PC-9 (cell line): ENCODE data around the gene ATG9A. TPM values are rescaled to one million over a fixed set of nuclear protein-coding genes. Genes with fewer than 3 reads are reported as not detected.

Experiments
- Bru-seq: library from RNA; stranded (reverse); fragments of 400-500 nt; gene quantifications from one replicate; lab custom pipeline; 2021; lab: Mats Ljungman, UMichigan
- BruChase-seq, 2 experiments: library from RNA; stranded (reverse); fragments of 400-500 nt; gene quantifications; one replicate each; lab custom pipeline; 2021; lab: Mats Ljungman, UMichigan
- BruUV-seq: library from RNA; stranded (reverse); fragments of 400-500 nt; replicated peaks from 2 replicates; lab custom pipeline; 2021; lab: Mats Ljungman, UMichigan
- CTCF ChIA-PET: fragments of 300-600 bp; sonication (Branson Sonifier 250); formaldehyde crosslinking; loops from one replicate; lab custom pipeline; 2022; ENCODE audit warnings: antibody characterized with exemption; lab: Charles Lee
- POLR2A ChIA-PET: fragments of 300-600 bp; sonication (Branson Sonifier 250); formaldehyde crosslinking; loops from one replicate; lab custom pipeline; 2022; ENCODE audit warnings: antibody characterized with exemption; ENCODE audit not compliant: unreplicated experiment; lab: Charles Lee
- DNase-seq, 2 experiments: peaks; one replicate each; pipeline versions ENCODE4 v3.0.0 to v3.0.0-alpha.2; 2015 to 2022; ENCODE audit warnings: mixed read lengths in 1 of 2
- H2AFZ ChIP-seq: fragments of 200-600 bp; sonication (generic); 2 replicates; pipeline ENCODE4 v1.8.1; 2017; ENCODE audit warnings: antibody characterized with exemption
- H3F3A ChIP-seq: fragments of 200-600 bp; sonication (generic); 2 replicates; pipeline ENCODE4 v1.8.1; 2017; ENCODE audit warnings: antibody characterized with exemption, mild to moderate bottlenecking, low read depth; ENCODE audit not compliant: insufficient read depth
- H3K27ac ChIP-seq: fragments of 200-600 bp; sonication (generic); 2 replicates; pipeline ENCODE4 v1.6.1; 2016; ENCODE audit warnings: mixed run types
- H3K27me3 ChIP-seq: fragments of 200-600 bp; sonication (generic); 2 replicates; pipeline ENCODE4 v1.6.1; 2016; ENCODE audit warnings: low read depth, mixed run types; ENCODE audit not compliant: insufficient read depth
- H3K36me3 ChIP-seq: fragments of 200-600 bp; sonication (generic); 2 replicates; pipeline ENCODE4 v1.6.1; 2016; ENCODE audit warnings: low read depth, mixed run types
- H3K4me1 ChIP-seq: fragments of 200-600 bp; sonication (generic); replicated peaks from 2 replicates; pipeline ENCODE4 v1.6.1; 2016; ENCODE audit warnings: mixed run types; ENCODE audit not compliant: insufficient read depth
- H3K4me2 ChIP-seq: fragments of 200-600 bp; sonication (generic); 2 replicates; pipeline ENCODE4 v1.6.1; 2017; ENCODE audit warnings: mixed run types
- H3K4me3 ChIP-seq: fragments of 200-600 bp; sonication (generic); 2 replicates; pipeline ENCODE4 v1.6.1; 2016; ENCODE audit warnings: mixed run types
- H3K79me2 ChIP-seq: fragments of 200-600 bp; sonication (generic); 2 replicates; pipeline ENCODE4 v1.6.1; 2017; ENCODE audit warnings: low read depth, mixed run types
- H3K9me2 ChIP-seq: fragments of 200-600 bp; sonication (generic); 2 replicates; pipeline ENCODE4 v1.8.1; 2017; ENCODE audit warnings: mild to moderate bottlenecking; ENCODE audit not compliant: insufficient read depth
- H3K9me3 ChIP-seq: fragments of 200-600 bp; sonication (generic); 2 replicates; pipeline ENCODE4 v1.8.1; 2016; ENCODE audit warnings: low read depth; ENCODE audit not compliant: insufficient read depth
- H4K20me1 ChIP-seq: fragments of 200-600 bp; sonication (generic); 2 replicates; pipeline ENCODE4 v1.8.1; 2017; ENCODE audit not compliant: insufficient read depth
- EZH2 ChIP-seq: fragments of 200-600 bp; sonication (generic); IDR thresholded peaks from 2 replicates; pipeline ENCODE4 v1.8.0; 2017; ENCODE audit warnings: antibody characterized with exemption, low read depth
- intact Hi-C: fragments of 100-400 bp; cut with micrococcal nuclease; formaldehyde crosslinking; loops from one replicate; pipeline ENCODE4 v1.10.0; 2022; ENCODE audit not compliant: unreplicated experiment
- long read RNA-seq: library from polyadenylated mRNA; stranded (forward); transcript quantifications from one replicate; pipeline ENCODE4 v2.0.0, GENCODE V29; 2022
- total RNA-seq: library from RNA; stranded (reverse); gene quantifications from 2 replicates; pipeline ENCODE4 v1.2.3, GENCODE V29; 2021
- TF ChIP-seq, protein P1 (sequence below): fragments of 200-600 bp; sonication (generic); conservative IDR thresholded peaks from 2 replicates; pipeline ENCODE4 v1.6.1; 2017; ENCODE audit warnings: mixed run types, antibody characterized with exemption, mild to moderate bottlenecking, moderate library complexity

Gene ATG9A, protein sequence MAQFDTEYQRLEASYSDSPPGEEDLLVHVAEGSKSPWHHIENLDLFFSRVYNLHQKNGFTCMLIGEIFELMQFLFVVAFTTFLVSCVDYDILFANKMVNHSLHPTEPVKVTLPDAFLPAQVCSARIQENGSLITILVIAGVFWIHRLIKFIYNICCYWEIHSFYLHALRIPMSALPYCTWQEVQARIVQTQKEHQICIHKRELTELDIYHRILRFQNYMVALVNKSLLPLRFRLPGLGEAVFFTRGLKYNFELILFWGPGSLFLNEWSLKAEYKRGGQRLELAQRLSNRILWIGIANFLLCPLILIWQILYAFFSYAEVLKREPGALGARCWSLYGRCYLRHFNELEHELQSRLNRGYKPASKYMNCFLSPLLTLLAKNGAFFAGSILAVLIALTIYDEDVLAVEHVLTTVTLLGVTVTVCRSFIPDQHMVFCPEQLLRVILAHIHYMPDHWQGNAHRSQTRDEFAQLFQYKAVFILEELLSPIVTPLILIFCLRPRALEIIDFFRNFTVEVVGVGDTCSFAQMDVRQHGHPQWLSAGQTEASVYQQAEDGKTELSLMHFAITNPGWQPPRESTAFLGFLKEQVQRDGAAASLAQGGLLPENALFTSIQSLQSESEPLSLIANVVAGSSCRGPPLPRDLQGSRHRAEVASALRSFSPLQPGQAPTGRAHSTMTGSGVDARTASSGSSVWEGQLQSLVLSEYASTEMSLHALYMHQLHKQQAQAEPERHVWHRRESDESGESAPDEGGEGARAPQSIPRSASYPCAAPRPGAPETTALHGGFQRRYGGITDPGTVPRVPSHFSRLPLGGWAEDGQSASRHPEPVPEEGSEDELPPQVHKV
- total RNA-seq: 56.0 and 64.5 TPM in 2 replicates
- Bru-seq, nascent RNA: percentile 55 among the genes with signal in this experiment
- BruChase-seq, experiment 1, labeled RNA remaining after a 2-hour chase: percentile 66 among the genes with signal in this experiment
- percentile 82 among the genes with signal in this experiment for BruChase-seq, experiment 2, labeled RNA remaining after a 6-hour chase
- long read RNA-seq, full-length matches to known transcripts: 42 of 113 reads
- long read RNA-seq, partial matches to known transcripts: 18 of 113 reads
- long read RNA-seq, other reads (novel, unspliced or antisense): 53 of 113 reads

DNA sequence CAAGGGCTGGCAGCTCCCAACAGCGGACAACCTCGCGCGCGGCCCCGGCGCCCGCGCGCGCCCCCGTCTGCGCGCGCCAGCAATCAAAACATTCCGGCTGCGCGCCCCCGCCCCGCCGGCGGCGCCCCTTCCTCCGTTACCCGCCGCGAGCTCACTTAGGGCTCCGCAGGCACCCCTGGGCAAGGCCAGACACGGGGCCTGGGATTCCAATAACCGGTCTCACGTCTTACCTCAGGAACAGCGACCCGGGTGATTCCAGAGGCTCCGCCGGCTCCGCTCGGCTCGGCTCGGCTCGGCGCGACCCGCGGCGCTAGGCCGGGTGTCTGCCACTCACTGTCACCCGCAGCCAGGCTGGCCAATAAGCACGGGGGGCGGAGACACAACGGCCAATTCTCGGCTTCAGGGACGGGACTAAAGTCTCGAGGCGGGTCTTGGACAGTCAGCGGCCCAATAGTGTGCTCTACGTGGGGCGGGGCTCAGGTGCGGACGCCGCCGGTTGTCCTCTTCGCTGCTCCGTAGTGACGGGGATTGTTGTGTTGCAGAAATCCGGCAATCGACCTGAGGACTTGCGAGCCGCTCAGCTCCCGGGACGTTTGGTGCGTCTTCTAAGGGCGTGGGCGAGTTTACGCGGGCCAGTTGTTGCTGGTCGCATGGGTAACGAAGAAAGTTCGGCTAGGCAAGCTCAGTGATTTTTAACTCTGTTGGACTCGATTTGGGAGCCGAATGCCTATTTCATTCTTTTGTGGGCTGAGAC lies at the start of gene ATG9A, which contains the start of gene ANKZF1:
ATG9A (minus strand) TSS at position 332 of the 754 bp plus-strand sequence. CDS start 1,612 bp downstream, outside the sequence.
ANKZF1 (plus strand) TSS at position 502 of the 754 bp plus-strand sequence. CDS start 452 bp downstream, outside the sequence.
- ChIA-PET CTCF (interaction anchor here (1.3 to 1.4 kb wide), 2 partner anchors 58 to 66 kb away, joined by 3 to 5 read pairs; no protein-coding TSS in a partner anchor), POLR2A (interaction anchor here (0.6 to 1.2 kb wide), 5 partner anchors 20 to 54 kb away, joined by 3 to 19 read pairs (median 6); partner anchors contain the start of gene CNPPD1)
- intact Hi-C loops: loop anchor here (1.0 to 2.0 kb wide), 5 partner anchors 10 to 65 kb away; partner anchors contain the start of gene DNAJB2
- peak within 1 kb of the TSS; percentile 80 for H2AFZ ChIP-seq
- peak within 1 kb of the TSS; percentile 77 for H3K27ac ChIP-seq
- H3K4me2 ChIP-seq: peak within 1 kb of the TSS; percentile 97
- no peaks in the 10 kb centered on the region for H3K27me3 ChIP-seq
- peaks cover 16% of the 10 kb centered on the region for H3K4me1 ChIP-seq
- DNase-seq: peak; percentile 97 to 98
- no peaks in the 10 kb centered on the region for H3K9me3 ChIP-seq
- no TSS peak for BruUV-seq
- 0 out of 2 replicates have a peak, but pooled peaks cover 22% of the 10 kb centered on the region for H3K36me3 ChIP-seq
- peaks cover 8% of the 10 kb centered on the region for H3F3A ChIP-seq
- H4K20me1 ChIP-seq: no peaks in the 10 kb centered on the region; the same call in 1 of the 2 replicates
- TF ChIP-seq, protein P1, sequence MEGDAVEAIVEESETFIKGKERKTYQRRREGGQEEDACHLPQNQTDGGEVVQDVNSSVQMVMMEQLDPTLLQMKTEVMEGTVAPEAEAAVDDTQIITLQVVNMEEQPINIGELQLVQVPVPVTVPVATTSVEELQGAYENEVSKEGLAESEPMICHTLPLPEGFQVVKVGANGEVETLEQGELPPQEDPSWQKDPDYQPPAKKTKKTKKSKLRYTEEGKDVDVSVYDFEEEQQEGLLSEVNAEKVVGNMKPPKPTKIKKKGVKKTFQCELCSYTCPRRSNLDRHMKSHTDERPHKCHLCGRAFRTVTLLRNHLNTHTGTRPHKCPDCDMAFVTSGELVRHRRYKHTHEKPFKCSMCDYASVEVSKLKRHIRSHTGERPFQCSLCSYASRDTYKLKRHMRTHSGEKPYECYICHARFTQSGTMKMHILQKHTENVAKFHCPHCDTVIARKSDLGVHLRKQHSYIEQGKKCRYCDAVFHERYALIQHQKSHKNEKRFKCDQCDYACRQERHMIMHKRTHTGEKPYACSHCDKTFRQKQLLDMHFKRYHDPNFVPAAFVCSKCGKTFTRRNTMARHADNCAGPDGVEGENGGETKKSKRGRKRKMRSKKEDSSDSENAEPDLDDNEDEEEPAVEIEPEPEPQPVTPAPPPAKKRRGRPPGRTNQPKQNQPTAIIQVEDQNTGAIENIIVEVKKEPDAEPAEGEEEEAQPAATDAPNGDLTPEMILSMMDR: no peak
- TF ChIP-seq EZH2: no peak
- peaks cover 39% of the 10 kb centered on the region for H3K79me2 ChIP-seq
- H3K4me3 ChIP-seq: peak within 1 kb of the TSS; percentile 67
- no peaks in the 10 kb centered on the region for H3K9me2 ChIP-seq

DNA sequence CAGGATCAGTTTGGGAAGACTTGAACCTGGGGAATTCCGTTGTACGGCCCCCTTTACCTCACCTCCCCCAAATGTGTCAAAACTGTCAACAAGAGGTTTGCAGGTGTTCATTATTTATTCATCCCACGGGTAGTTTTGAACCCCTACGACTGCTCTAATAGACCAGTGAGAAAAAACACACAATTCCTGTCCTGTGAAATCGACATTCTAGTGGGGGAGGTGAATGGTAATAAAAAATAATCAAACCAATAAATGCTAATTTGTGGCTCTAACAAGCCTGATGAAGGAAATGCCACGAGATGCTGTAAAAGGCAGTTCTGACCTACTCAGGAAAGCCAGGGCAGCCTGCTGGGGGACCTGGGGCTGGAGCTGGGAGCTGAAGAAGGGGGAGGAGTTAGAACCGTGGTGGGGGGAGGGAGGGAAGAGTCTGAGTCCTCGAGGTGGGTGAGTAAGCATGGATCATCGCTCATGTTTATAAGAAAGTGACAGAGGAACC lies 49.3 kb upstream of the ATG9A start:
- TF ChIP-seq EZH2: no peak
- TF ChIP-seq, protein P1: no peak
- peak overlapping the region; percentile 51 for H3K27ac ChIP-seq
- intact Hi-C loops: loop anchor here (1.0 to 10.0 kb wide), 7 partner anchors 16 to 384 kb away; partner anchors contain the start of genes ABCB6, ANKZF1, ATG9A and TUBA4A
- peak overlapping the region; percentile 25; the same call in 1 of the 2 replicates for H2AFZ ChIP-seq
- peaks cover 31% of the 10 kb centered on the region for H3F3A ChIP-seq
- no peak for DNase-seq
- H3K4me1 ChIP-seq: peaks cover 44% of the 10 kb centered on the region
- CTCF ChIA-PET: interaction anchor here (0.6 to 2.3 kb wide), 3 partner anchors 16 to 26 kb away, joined by 4 to 13 read pairs (median 6); no protein-coding TSS in a partner anchor
- TSS peak; percentile 58 for BruUV-seq
- H3K9me3 ChIP-seq: no peaks in the 10 kb centered on the region
- H4K20me1 ChIP-seq: no peaks in the 10 kb centered on the region
- H3K36me3 ChIP-seq: no peaks in the 10 kb centered on the region
- H3K4me2 ChIP-seq: peak overlapping the region; percentile 93
- H3K4me3 ChIP-seq: peak overlapping the region; percentile 81; the same call in 1 of the 2 replicates
- no peaks in the 10 kb centered on the region for H3K27me3 ChIP-seq
- no peaks in the 10 kb centered on the region for H3K9me2 ChIP-seq
- 0 out of 2 replicates have a peak, but pooled peaks cover 3% of the 10 kb centered on the region for H3K79me2 ChIP-seq
- POLR2A ChIA-PET: interaction anchor here (0.5 to 1.2 kb wide), 4 partner anchors 22 to 525 kb away, joined by 3 to 15 read pairs (median 8); no protein-coding TSS in a partner anchor
